ENCODE data around the gene ATG9A.

Gene ATG9A

DNA sequence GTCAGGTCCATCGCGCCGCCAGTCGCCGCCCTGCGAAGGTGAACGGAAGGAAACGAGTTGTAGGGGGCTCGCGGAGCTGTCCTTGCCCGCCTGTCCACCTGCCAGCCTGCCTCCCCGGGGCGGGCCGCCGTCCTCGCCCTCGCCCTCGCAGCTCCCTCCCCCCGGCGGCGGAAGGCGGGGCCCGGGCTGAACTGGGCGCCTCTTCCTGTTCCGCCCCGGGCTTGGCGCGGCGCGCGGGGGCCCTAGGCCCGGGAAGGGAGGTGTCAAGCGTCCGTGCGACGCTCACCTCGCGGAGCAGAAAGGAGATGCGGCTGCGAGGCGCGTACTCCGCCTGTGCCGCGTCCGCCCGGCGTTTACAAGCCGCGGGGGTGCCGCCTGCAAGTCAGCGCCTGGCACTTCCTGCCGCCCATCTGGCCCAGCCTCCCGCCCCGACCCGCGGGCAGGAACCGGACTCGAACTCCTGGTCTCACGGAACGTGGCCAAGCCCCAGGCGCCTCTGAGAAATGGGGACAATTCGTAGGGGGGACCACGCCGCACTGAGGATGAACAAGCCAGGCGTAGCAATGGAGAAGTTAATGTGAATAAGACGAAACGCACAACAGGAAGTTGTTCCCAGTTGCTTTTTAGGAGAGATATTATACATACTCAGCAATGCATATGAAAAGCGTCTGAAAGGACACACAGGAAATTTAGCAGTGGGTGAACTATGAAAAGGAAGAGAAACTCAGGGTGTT is 52.5 kb downstream of the ATG9A start, which contains the start of gene CNPPD1:
TSS of gene CNPPD1 (minus strand) at position 108 of the 734 bp plus-strand sequence. CDS start at position 11, 97 bp downstream.
- peak; percentile 54 to 70 for DNase-seq (ENCODE audit: low read depth in 2 of 2)

DNA sequence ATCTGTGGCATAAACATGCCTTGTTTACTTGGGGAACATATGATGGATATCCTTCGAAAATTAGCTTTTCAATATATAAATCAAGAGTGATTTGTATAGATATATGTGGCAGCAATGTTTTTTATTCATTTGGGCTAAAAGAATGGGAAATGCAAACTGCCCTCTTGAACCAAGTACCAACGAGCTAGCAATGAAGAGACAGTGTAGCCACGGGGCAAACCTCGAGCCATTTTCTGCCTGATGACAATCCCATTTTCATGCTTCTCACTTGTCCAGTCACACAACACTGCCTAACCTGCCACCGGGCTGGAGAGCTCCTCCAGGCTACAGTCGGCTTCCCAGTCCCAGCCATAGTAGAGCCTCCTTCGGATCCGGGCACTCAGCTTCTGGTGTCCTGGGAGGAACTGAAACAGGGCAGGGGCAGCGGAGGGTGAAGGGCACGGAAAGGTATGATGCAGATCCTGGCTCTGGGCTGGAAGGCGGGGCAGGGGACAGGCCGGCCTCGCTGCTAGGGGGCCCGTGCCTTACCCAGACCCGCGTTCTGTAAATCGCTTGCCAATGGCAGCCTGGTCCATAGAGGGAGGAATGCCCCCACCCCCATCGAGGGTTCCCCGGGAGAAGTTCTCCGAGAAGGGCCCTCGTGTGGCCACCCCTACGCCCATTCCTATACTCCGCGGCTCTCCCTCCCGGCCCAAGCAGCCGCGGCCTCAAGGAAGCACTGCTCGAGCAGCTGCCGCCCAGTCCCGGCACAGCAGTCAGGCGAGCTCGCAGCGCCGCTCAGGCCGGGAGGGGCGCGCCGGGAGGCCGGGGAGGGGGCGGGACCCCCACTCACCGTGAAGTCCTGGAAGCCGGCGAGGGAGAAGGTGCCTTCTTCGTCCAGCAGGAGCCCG is 53.3 kb downstream of the ATG9A start:
- no peak for DNase-seq (ENCODE audit: low read depth in 2 of 2)

DNA sequence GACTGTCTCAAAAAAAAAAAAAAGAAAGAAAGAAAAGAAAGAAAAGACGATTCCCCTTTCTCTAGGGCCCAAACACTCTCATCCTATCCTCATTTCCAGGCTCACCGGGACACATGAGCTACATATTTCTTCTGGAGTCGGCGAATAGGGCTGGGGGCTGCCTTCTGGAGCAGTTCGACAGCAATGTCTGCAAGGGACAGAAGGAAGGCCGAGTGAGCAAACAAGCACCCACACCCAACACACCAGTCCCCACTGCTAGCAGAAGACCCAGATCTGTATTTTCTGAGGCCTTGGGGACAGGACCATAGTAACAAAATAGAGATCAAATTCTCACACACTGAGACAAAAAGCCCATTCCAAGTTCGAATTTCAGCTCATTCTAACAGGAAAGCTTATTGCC is 54.0 kb downstream of the ATG9A start:
- DNase-seq (ENCODE audit: low read depth in 2 of 2) = no peak

GRCh38 chr2:219174801-219175200 is 54.6 kb downstream of the ATG9A start:
- DNase-seq (ENCODE audit: low read depth in 2 of 2) = no peak

GRCh38 chr2:219174146-219174545 is 55.3 kb downstream of the ATG9A start:
- DNase-seq (ENCODE audit: low read depth in 2 of 2) = no peak

- DNase-seq (ENCODE audit: low read depth in 2 of 2) = no peak
These were observed 56.3 kb downstream of the ATG9A start for GRCh38 chr2:219173176-219173575.

DNA sequence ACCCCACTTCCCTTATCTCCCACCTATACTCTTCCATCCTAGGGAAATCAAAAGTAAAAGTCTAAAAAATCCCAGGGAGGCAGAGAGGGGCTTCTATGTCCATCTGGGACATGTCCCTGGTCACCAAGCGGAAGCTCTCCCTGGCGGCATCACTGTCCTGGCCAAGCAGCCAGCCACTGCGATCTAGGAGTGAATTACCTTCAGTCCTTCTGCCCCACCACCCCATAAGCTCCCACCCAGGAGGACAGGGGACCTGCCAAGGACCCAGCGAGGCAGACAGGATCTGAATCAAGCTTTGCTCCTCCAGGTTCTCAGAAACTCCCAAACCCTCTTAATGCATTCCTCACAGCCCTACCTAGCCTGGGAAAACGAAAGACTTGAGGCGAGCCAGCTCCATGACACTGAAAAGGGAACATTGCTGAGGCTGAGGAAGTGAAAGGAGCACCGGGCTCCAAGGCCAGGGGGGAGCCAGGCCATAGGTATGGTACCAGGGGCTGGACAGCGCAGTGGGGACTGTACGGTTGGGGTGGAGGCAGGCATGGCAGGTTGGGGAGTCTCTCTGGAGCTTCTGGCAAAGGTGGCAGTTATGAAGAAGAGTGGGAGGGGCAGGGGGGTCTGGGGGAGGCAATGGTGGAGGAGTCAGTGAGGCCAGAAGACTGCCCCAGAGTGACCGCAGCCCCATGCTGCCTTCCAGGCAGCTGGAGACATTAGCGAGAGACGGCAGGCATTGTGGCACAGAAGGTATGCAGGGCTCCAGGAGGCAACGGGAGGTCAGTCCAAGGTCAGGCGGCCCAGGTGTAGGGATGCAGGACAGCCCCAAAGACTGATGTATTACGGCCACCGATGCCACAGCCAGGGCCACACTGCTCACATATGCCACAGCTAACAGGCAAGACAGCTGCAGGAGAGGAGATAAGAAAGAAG is 56.9 kb downstream of the ATG9A start:
- DNase-seq (ENCODE audit: low read depth in 2 of 2) = no peak

DNA sequence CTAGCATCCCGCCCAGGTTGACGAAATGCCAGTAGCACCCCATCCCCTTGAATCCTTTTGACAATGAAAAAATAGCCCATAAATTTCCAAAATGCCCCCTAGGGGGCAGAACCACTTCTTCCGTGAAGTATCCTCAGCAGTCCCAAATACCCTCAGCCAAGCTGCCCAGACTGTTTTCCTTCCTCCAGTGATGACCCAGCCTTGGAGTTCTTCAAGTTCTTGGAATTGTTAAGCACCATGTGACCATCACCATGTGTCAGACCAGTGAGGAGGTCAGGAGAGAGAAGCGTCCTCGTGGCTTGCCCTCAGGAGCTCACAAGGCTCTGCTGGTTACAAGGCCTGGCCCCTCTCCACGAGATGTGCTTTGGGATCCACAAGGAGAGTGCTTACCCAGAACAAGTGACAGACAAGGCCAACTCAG is 58.2 kb downstream of the ATG9A start:
- DNase-seq (ENCODE audit: low read depth in 2 of 2) = no peak

DNA sequence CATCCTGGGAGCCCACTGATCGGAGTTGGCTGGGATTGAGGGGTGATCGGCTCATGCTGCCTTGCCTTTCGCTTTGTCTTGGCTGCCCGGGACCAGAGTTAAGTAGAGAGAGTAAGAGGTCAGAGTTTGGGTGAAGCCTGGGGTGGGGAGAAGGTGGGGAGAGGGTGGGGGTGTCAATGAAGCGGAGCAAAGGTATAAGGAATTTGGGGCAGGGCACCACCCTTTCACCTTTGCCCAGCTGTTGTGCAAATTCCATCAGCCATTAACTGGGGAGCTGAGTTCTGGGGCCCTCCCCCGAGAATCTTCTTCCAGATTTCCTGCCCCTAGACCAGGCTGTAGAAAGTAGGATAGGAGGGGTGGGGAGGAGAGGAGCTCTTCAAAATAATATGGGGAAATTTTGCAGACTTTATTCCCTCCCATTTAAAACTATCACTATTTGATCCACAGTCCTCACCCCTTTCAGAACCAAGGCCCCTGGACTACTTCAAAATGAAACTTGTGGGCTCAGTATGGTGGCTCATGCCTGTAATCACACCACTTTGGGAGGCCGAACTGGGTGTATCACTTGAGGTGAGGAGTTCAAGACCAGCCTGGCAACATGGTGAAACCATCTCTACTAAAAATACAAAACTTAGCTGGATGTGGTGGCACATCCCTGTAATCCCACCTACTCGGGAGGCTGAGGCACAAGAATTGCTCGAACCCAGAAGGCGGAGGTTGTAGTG is 59.3 kb downstream of the ATG9A start, which contains the start of gene SLC23A3:
TSS of gene SLC23A3 (minus strand) at position 100 of the 725 bp plus-strand sequence. CDS start at position 55, 45 bp downstream.
- DNase-seq (ENCODE audit: low read depth in 2 of 2) = no peak
